Erythroblast (primary cell): ENCODE measurements around the gene CELF2.

Experiments used
- DNase-seq, 2 experiments: peaks; one replicate each; lab custom pipeline; 2025; lab: John Stamatoyannopoulos, UW
- GATA1 ChIP-seq: IDR thresholded peaks from 2 replicates; pipeline ENCODE4 v1.6.1; 2011; ENCODE audit warnings: low read depth, mild to moderate bottlenecking, control low read depth, low read length, moderate library complexity
- POLR2A ChIP-seq: IDR thresholded peaks from 2 replicates; pipeline ENCODE4 v1.6.1; 2011; ENCODE audit warnings: mild to moderate bottlenecking, low read length

CELF2 gene

GRCh38 chr10:11328264-11329061 is 310.8 kb downstream of the CELF2 start:
- TF ChIP-seq POLR2A (no peak), GATA1 (no peak)
- DNase-seq: no peak

- no peak for TF ChIP-seq POLR2A
- TF ChIP-seq GATA1: no peak
Observed at GRCh38 chr10:11329062-11329673, 311.5 kb downstream of the CELF2 start.

GRCh38 chr10:11330383-11331045 is 312.8 kb downstream of the CELF2 start:
- no peak for DNase-seq
- no peak for TF ChIP-seq GATA1
- no peak for TF ChIP-seq POLR2A

More at GRCh38 chr10:11329062-11329673, 311.5 kb downstream of the CELF2 start:
- no peak for DNase-seq

- DNase-seq: peak in 1 of 2 experiments; percentile 8
- TF ChIP-seq GATA1 (no peak), POLR2A (no peak)
Observed at GRCh38 chr10:11331046-11331577, 313.4 kb downstream of the CELF2 start.

- DNase-seq: no peak
Observed at GRCh38 chr10:11331726-11332125, 314.1 kb downstream of the CELF2 start.

GRCh38 chr10:11332846-11333245 is 315.2 kb downstream of the CELF2 start:
- no peak for DNase-seq
- TF ChIP-seq GATA1 (no peak), POLR2A (no peak)

More at GRCh38 chr10:11331726-11332125, 314.1 kb downstream of the CELF2 start:
- TF ChIP-seq POLR2A (no peak), GATA1 (no peak)

- TF ChIP-seq GATA1 (no peak), POLR2A (no peak)
- no peak for DNase-seq
Observed at GRCh38 chr10:11334436-11334835, 316.8 kb downstream of the CELF2 start.

- no peak for DNase-seq
- TF ChIP-seq GATA1: no peak
Observed at GRCh38 chr10:11335167-11335652, 317.5 kb downstream of the CELF2 start.

GRCh38 chr10:11335881-11336430 is 318.3 kb downstream of the CELF2 start:
- no peak for TF ChIP-seq POLR2A
- no peak for TF ChIP-seq GATA1
- no peak for DNase-seq

- TF ChIP-seq GATA1: no peak
- no peak for TF ChIP-seq POLR2A
- no peak for DNase-seq
Observed at GRCh38 chr10:11336722-11337162, 319.1 kb downstream of the CELF2 start.

GRCh38 chr10:11337516-11337915 is 319.8 kb downstream of the CELF2 start:
- no peak for TF ChIP-seq GATA1
- TF ChIP-seq POLR2A: no peak
- DNase-seq: no peak

GRCh38 chr10:11338160-11338844 is 320.6 kb downstream of the CELF2 start:
- TF ChIP-seq GATA1: no peak
- no peak for TF ChIP-seq POLR2A
- no peak for DNase-seq

- TF ChIP-seq POLR2A (no peak), GATA1 (no peak)
- DNase-seq: no peak
Observed at GRCh38 chr10:11339013-11339412, 321.3 kb downstream of the CELF2 start.

- no peak for TF ChIP-seq GATA1
- TF ChIP-seq POLR2A: no peak
- no peak for DNase-seq
Observed at GRCh38 chr10:11339660-11340059, 322.0 kb downstream of the CELF2 start.
